NK-92 (cell line): ENCODE data around the gene C1QTNF2.
"Not testable (repeated sequence)": the region's sequence is repeated elsewhere in the genome, so short reads cannot be mapped to it uniquely, and the experiment has no call there.

ENCODE experiments used
- DNase-seq: peaks from one replicate; lab custom pipeline; 2025; ENCODE audit not compliant: unreplicated experiment; lab: John Stamatoyannopoulos, UW

C1QTNF2 gene

GRCh38 chr5:160347448-160347847, 23.0 kb downstream of the C1QTNF2 start:
- no peak for DNase-seq

DNA sequence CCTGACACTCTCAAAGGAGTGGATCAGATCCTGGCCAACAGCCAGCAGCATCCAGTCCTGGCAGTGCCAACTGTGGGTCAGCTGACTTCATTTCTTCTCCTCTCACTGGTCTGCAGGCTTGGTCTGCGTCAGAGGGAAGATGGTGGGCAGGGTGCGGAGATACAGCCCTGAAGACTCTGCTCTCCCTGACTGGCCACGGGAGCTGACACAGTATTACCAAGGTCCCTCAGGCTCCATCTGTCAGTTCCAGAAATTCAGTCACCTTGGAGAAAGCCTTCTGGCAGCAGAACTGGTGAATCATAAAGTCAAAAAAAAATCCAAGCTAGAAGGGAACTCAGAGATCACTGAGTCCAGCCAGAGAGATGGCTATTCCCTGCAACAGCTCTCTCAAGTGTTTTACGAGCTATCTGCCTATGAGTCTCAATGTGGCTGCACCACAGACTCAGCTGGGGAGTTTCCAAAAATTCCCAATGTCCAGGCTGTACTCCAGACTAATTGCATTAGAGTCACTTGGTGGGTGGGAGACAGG, 27.9 kb downstream of the C1QTNF2 start:
- DNase-seq, result no peak

GRCh38 chr5:160341309-160341870, 29.0 kb downstream of the C1QTNF2 start:
- no peak for DNase-seq

GRCh38 chr5:160340513-160340912, 29.9 kb downstream of the C1QTNF2 start:
- not testable (repeated sequence) for DNase-seq

- DNase-seq, result no peak
These were observed 30.9 kb downstream of the C1QTNF2 start for GRCh38 chr5:160339406-160340130.

DNA sequence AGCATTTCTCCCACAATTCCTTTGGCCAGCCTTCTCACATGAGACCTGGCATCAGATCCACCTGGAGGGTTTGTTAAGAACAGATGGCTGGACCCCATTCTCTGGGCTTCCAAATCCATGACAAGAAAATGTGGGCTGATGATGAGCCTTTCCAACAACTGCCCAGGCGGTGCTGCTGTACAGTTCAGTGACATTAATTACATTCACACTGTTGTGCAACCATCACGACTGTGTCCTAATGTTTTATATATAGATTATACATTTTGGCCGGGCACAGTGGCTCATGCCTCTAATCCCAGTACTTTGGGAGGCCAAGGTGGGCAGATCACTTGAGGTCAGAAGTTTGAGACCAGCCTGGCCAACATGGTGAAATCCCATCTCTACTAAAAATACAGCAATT, 35.7 kb downstream of the C1QTNF2 start:
- not testable (repeated sequence) for DNase-seq

GRCh38 chr5:160333721-160334120, 36.7 kb downstream of the C1QTNF2 start:
- DNase-seq, result no peak

- DNase-seq, result no peak
These were observed 40.2 kb downstream of the C1QTNF2 start for GRCh38 chr5:160330212-160330611.

- DNase-seq, result no peak
These were observed 42.6 kb downstream of the C1QTNF2 start for GRCh38 chr5:160327818-160328217.

GRCh38 chr5:160326981-160327380, 43.4 kb downstream of the C1QTNF2 start:
- no peak for DNase-seq

DNA sequence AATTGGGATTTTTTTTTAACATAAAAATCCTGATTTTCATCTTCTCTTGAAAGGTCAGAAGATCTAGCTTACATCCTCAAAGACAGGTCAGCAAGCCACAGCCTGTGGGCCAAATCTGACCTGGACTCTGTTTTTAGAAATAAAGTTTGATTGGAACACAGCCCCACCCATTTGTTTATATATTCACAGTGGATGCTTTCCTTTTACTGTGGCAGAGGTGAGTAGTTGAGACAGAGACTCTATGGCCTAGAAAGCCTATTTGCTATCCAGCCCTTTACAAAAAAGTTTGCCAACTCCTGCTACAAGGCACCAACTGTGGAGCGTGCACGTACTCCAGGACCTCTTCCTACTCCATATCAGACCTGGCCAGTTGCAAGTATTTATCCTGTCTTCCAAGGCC, 44.7 kb downstream of the C1QTNF2 start:
- no peak for DNase-seq

- DNase-seq, result no peak
These were observed 45.5 kb downstream of the C1QTNF2 start for GRCh38 chr5:160324886-160325285.

- DNase-seq, result no peak
These were observed 52.0 kb downstream of the C1QTNF2 start for GRCh38 chr5:160318409-160318808.

DNA sequence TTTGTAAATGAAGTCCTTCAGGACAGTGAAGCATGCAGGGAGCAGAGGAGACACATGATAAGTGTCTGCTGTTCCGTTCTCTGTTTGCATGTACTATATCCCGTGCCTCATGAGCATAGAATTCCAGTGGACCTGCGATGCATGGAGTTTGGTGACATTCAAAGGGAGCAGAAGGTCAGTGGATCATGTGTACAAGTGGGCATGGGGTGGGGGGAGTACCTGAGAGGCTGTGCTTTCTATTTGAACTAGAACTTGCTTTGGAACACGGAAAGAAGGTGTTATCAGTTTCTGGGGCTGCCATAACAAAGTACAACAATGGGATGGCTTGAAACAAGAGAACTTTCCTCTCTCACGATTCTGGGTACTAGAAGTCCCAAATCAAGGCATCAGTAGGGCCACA, 53.0 kb downstream of the C1QTNF2 start:
- no peak for DNase-seq

DNA sequence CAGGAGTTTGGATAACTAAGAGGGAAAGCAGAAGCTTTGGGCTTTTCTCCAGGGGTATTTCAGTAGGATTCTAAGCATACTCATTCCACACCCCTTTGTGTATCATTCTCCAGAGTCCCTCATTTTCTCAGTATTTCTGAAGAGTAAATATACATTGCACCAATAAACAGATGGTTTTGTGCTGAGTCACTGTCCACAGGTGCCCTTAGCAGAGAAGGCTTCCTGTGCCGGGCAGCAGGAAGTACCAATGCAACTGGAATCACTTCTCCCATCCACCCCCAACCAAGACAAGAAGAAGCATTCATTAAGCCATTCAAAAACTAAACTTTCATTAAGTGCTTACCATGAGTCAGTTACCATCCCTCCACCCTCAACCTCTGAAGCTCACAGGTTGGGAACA, 54.5 kb downstream of the C1QTNF2 start:
- no peak for DNase-seq

GRCh38 chr5:160312960-160313727, 57.3 kb downstream of the C1QTNF2 start:
- DNase-seq, result no peak

DNA sequence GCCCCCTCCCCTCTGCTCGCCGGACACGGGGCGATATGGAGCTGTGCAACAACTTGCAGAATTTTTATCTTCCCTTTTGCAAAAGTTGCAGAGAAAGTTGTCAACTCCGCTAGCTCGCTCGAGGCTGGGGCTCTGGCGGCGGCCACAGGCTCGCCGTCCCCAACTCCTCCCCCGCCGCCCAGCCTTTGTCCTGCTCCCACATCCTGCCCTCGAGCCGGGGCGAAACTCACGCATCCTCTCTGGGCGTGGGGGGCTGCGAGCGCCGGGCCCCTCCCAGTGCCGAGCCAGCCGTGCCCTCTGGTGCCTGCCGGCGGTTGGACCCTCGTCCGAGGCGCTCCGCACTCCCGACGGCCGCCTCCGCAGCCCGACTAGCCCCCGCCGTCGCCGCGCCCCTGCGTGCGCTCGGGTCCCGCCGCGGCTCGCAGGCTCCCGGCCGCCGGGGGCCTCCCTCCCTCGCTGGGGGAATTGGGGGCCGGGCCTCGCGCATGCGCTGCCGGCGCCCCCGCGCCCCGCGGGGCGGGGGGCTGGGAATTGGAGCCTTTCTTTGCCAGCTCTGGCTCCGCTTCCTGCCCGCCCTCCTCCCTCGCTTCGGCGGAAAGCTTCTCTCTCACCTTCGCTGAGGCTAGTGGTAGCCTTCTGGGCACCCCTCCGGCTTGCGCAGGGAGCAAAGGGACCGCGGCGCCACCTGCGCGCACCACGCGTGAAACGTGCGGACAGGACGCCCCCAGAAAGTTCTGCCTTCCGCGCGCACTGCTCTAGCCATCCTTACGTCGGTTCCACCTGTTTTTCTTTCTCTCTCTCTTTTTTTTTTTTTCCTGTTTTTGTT, 58.1 kb downstream of the C1QTNF2 start, which contains the start of gene CCNJL:
CCNJL (minus strand) TSS at position 431 of the 826 bp plus-strand sequence. CDS start 641 bp downstream, outside the sequence.
- DNase-seq, result no peak

- no peak for DNase-seq
These were observed 58.8 kb downstream of the C1QTNF2 start for GRCh38 chr5:160311491-160312133.

GRCh38 chr5:160310552-160311295, 59.7 kb downstream of the C1QTNF2 start:
- DNase-seq, result no peak

DNA sequence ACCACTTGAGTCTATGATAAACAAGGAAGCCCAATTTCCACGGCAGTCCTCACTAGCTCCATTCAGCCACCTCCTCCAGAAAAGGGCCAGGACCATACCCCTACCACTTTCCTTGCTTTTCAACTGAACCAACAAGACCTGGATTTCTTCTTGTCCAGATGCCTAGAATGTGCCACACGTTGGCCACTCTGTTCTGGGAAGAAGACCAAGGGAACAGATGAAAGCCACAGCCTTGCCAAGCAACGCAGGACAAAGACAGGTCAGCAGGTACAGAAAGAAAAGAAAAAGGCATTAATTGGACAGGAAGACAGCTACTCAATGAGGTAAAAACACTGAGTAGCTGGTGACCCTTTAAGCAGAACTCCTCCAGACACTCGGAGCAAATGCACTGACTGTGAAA, 60.3 kb downstream of the C1QTNF2 start:
- DNase-seq, result no peak
